GM19452 (cell line): ENCODE data around the gene GPC2.
"Not testable (repeated sequence)": the region's sequence is repeated elsewhere in the genome, so short reads cannot be mapped to it uniquely, and the experiment has no call there.

Experiments
- ATAC-seq: cut with Tn5 transposase; IDR thresholded peaks from one replicate; pipeline ENCODE4 v1.9.1; 2021; ENCODE audit not compliant: unreplicated experiment

Gene GPC2

DNA sequence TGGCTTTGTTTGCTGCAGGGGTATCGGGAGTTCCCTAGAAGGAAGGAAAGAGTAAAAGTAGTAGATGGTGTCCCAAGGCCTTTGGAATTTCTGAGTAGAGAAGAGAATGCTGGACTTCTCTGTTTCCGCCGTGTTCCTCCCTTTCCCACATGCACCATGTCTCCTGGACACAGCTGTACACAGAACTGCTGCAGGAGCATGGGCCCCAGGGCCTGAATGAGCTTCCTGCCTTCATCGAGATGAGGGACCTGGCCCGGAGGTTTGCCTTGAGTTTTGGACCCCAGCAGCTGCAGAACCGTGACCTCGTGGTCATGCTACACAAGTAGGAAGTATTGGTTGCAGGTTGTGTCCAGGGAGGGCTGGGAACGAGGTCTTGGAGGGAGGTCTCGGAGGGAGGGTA lies 27.3 kb upstream of the GPC2 start:
- no peak for ATAC-seq

DNA sequence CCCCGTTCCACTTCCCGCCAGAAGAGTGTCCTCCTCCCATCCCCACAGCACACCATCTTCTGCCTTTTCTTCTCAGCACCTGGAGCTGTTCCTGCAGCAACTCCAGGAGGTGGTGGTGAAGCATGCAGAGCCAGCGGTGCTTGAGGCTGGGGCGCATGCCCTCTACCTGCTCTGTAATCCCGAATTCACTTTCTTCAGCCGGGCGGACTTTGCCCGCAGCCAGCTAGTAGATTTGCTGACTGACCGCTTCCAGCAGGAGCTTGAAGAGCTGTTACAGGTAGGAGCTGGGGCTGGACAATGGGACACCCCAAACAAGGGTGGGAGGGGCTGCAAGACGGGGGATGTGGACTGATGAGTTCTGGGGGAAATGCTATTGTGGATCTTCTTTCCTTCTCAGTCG lies 23.5 kb upstream of the GPC2 start:
- no peak for ATAC-seq

DNA sequence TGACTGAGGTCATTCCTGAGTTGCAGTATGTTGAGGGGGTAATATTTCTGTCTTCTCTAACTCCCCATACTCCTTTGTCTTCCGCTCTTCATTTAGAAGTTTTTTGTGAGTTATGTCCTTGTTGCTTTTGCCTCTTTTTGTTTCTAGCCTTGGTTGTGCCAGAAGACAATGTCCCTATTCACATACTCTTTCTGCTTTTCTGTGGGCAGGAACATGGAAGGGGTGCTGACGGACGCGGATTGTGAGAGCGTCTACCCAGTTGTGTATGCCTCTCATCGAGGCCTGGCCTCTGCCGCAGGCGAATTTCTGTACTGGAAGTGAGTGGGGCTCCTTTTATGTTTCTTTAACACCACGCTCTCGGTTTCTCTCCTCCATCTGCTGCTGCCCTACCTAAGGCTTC lies 21.1 kb upstream of the GPC2 start:
- ATAC-seq, result no peak

DNA sequence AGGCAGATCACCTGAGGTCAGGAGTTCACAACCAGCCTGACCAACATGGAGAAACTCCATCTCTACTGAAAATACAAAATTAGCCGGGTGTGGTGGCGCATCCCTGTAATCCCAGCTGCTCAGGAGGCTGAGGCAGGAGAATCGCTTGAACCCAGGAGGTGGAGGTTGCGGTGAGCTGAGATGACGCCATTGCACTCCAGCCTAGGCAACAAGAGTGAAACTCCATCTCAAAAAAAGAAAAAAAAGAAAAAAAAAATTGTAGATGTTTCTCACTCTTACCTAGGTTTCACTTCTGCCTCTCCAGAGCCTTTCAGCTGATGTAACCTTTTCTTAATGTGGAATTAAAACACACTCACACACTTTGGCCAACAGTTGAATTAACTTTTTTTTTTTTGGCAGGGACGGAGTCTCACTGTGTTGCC lies 18.7 kb upstream of the GPC2 start:
- not testable (repeated sequence) for ATAC-seq

DNA sequence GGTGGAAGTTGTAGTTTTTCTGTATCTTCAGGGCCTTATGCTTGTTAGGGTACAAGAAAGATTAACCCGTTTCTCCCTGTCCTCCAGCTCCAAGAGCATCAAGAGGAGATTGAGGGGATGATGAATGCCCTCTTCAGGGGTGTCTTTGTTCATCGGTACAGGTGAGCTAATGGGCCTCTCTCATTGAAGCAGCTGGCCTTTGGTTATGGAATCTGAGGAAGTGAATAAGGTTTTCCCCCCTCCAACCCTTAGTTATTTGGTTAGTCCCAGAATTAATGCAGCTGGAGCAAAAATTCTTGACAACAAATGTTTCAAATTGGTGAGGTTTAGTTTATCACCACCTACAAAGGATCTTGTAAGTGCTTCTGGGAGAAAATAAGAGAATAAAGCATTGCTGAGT lies 18.0 kb upstream of the GPC2 start:
- ATAC-seq, result no peak

DNA sequence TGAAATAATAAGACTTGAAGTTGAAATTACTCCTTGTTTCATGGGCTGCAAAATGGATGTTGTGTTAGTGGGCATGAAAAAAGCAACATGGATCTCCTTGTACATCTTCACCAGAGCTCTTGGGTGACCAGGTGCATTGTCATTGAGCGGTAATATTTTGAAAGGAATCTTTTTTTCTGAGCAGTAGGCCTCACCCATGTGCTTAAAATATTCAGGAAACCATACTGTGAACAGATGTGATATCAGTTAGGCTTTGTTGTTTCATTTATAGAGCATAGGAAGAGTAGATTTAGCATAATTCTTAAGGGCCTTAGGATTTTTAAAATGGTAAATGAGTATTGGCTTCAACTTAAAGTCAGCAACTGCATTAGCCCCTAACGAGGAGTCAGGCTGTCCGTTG lies 15.8 kb upstream of the GPC2 start:
- ATAC-seq, result no peak

DNA sequence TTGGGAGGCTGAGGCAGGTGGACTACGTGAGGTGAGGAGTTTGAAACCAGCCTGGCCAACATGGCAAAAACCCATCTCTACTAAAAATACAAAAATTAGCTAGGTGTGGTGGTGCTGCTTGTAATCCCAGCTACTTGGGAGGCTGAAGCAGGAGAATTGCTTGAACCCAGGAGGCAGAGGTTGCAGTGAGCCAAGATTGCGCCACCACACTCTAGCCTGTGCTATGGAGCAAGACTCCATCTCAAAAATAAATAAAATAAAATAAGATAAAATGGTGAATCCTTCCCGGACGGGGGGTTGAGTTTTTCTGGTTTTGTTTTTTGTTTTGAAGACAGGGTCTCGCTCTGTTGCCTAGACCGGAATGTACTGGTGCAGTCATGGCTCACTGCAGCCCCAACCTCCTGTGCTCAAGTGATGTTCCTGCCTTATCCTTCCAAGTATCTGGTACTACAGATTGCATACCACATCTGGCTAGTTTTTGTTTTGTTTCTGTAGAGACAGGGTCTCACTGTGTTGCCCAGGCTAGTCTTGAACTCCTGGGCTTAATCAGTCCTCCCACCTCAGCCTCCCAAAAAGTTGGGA lies 15.2 kb upstream of the GPC2 start:
- not testable (repeated sequence) for ATAC-seq

DNA sequence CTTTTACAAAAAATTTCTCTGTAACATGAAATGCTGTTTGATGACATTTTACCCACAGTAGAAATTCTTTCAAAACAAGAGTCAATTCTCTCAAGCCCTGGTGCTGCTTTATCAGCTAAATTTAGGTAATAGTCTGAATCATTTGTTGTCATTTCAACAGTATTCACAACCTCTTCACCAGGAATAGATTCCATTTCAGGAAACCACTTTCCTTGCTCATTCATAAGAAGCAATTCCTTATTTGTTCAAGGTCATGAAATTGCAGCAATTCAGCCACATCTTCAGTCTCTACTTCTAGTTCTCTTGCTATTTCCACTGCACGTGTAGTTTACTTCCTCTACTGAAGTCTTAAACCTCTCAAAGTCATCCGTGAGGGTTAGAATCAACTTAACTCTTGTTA lies 14.6 kb upstream of the GPC2 start:
- ATAC-seq, result no peak

DNA sequence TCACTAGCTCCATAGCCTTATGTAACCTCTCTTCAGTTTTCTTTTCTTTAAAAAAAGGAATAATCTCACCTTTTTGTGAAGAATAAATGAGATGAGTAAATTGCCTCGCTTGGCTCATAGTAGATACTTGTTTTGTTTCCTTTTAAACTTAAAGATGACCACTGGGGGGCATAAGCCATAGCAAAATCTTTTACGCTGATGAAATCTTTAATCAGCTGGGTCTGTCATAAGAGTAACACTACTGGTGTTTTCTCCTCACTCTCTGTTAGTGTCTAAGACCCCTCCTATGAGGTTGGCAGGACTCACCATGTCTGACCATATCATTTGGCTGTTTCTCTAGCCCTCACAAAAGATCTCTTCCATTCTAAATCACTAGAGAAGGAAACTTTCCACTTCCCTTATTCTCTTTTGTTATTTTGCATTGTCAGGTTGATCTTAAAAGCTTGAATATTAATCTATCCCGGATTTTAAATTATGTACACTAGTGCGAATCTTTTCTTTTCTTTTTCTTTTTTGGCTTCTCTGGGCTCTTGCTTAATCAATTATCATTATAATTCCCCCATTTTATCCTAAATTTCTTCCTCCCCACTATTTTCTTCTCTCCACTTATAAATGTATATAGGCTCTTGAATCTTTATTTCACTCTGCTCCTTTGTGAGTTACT lies 13.0 kb upstream of the GPC2 start:
- no peak for ATAC-seq

DNA sequence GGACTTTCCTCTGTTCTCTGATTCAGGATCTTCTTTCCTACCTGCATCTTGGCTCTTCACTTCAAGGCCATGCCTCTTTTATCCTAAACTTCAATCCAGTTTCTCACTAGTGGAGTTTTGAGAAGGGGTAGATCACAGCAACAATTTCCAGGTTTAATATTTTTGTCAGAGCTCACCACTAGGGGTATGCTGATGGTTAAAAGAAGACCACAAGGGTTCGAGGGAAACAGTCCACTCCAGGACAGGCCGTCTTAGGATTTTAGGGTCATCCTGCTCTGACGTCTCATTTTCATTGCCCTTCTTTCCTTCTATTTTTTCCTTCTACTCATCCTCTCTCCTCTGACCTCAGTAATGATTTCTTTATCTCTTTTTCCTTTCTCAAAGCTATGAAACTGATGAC lies 11.9 kb upstream of the GPC2 start:
- ATAC-seq, result no peak

DNA sequence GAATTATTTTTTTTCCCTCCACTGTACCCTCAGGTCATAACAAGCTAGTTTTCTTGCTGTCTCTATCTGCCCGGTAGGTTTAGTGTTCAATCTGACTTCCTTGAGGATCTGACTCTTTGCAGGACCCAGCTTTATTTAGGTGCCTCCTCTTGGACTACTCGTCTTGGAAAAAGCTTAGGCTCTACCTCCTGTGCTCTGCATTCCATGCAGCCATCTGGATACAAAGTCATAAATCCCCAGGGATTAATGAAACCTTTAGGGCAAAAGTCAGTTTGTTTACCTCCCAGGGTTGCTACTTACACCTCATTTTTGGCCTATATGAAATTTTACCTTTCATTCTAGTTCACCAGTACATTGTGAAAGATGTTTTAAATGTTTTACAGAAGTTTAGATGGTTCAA lies 8.5 kb upstream of the GPC2 start:
- ATAC-seq, result no peak

DNA sequence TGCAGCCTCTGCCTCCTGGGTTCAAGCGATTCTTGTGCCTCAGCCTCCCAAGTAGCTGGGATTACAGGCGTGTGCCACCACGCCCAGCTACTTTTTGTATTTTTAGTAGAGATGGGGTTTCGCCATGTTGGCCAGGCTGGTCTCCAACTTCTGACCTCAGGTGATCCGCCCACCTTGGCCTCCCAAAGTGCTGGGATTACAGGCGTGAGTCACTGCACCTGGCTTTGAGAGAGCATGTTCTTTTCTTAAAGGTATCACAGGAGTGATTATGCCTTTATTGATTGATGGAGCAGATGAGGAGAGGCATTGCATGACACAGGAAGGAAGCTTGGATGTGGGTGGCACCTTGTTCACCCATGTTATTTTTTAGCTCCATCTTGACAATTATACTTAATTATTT lies 5.9 kb upstream of the GPC2 start:
- not testable (repeated sequence) for ATAC-seq

DNA sequence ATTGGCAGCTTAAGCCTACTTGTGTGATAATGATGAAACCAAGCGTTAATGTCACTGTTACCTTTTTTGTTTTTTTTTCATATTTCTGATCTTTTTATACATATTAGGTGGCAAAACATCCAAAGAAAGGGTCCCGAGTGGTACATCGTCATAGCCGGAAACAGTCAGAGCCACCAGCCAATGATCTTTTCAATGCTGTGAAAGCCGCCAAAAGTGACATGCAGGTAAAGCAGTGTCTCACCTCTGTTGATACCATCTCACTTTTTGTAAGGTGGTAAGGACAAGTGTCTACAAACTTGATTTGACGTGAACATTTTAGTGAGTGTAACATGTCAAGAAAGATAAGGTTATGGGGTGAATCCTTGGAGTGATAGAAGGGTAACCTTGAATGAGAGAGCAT lies 5.4 kb upstream of the GPC2 start:
- not testable (repeated sequence) for ATAC-seq

DNA sequence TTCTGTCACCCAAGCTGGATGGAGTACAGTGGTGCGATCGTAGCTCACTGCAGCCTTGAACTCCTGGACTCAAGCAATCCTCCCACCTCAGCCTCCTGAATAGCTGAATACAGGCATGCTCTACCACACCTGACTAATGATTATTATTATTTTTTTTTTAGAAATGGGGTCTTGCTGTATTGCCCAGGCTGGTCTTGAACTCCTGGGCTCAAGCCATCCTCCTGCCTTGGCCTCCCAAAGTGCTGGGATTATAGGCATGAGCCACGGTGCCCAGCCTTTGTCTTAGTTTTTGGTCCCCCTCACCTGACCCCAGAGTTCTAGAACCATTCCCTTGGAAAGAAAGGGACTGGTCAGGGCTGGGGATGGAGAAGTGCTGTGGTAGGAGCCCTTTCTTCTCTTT lies 2.9 kb upstream of the GPC2 start:
- not testable (repeated sequence) for ATAC-seq

DNA sequence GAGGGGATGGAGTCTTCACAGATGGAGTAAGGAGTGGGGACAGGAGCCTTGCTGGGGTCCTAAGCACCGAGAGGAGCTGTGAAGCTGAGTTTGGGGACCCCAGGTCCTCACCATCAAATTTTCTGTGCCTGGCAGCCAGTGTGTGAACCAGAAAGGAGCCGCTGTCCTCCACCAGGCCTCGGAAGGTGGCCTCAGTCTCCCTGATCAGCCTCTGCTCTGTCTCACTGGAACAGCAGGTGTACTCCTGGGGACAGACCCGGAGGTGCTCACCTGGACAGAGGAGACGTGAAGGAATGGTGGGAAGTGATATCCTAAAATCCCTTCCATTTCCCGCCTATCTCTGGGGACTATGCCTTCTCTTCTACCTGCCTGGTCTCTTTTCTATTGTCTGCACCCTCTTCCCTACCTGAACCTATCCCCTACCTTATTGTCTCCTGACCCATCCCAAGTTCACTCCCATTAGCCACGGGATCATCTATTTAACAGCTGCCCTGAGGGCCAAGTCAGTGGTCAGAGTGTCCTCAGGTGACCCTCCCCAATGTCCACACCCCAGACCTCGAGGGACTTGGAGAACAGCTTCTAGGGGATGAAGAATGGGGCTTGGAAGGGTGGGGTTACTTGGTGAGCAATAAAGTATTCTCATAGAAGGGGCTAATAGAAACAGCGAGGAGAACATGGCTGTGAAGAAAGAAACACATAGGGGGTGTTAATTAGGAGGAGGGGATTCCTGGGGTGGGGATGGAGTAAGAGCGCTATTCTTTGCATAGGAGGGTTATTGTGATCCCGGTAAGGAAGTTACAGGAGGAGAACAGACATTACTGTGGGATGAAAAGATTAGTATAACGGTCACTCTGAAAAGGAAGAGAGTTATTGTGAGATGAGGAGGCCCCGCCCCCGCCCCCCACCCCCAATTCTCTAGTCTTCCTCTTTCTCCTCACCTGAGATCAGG lies 811 bp downstream of the GPC2 start:
- ATAC-seq, result no peak

DNA sequence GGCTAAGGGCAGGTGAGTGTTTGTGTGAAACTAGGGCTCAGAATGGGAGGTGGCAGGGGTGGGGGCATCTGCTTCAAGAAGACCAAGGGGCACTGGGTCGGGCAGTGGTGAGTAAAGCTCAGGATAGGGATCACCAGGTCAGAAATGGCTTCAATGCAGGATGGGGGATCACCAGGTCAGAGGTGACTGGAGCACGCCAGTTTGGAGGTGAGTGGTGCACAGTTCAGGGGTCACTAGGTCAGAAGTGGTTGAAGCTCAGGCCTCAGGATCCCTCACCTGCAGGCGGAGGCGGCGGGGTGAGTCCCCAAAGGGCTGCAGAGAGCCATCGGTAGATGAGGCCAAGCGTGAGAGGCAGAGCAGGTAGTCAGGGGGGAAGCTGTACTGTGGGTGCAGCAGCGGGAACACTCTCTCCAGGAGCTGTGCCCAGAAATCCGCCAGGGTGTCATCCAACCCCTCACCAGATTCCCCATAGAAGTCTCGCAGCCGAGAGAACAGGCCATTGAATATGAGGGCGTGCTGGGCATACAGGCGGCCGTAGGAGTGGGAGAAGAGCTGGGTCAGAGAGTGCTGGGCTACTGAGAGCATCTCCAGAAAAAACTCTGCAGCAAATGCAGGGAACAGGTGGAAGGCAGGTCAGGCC lies 1.8 kb downstream of the GPC2 start:
- no peak for ATAC-seq

DNA sequence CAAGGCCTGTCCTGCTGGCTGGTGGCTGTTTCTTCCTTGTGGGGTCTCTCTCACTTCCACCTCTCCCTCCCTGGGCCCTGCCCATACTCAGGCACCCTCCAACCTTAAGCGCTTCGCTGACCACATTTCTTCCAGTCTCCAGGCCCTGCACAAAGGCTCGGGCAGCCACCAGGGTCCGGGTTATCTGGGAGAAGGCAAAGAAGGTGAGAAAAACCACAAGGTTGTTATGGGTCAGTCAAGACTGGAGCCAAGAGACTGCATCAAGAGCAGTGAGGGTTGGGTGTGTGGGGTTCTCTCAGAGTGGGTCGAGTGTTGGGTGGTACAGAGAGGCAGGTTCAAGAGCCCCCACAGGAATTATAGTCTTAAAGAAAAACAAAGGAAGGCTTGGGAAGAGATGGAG lies 2.6 kb downstream of the GPC2 start:
- no peak for ATAC-seq

DNA sequence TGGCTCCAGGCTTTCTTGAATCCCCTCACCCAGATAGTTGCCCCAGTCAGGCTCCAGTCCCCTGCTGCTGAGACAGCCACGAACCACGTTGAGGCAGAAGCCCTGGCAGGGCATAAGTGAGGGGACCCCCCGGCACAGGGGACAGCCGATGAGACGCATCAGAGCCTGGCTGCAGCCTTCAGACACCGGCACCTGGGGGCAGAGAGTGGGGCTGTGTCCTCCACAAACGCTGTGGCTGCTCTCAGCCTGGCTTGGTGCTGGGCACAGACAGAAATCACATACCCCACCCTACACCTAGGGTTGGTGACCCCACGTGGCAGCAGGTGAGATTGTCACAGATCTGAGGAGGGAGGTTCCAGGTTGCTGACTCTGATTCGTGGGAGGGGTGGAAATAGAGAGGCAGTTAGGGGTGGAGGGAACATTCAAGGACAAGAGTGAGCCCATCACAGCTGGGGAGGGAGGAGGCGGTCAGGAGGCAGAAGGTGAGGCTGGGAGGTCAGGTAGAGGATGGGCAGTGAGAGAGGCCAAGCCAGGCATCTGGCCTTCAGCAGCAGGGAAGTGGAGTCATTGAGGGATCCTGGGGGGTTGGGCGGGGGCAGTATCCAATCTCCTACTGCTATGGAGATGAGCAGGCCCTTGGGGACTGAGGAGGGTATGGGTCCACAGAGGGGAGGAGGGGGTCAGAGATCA lies 3.2 kb downstream of the GPC2 start:
- ATAC-seq, result no peak

DNA sequence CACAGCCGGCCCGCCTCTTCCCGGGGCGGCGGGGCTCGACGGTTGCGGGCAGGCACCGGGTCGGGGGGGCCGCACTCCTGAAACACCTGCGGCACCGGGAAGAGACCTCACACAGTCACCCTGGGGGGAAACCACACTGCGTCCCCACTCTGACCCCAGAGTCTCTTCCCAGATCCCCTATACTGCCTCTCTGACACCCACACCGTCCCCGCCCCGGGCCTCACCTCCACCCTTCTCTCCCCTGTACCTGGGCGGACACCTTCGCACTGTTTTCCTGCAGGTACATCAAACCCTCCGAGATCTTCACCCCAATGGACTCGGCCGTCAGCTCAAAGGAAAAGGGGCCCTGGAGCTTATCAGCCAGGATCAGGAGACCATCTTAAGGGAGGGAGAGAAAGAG lies 5.3 kb downstream of the GPC2 start:
- no peak for ATAC-seq

DNA sequence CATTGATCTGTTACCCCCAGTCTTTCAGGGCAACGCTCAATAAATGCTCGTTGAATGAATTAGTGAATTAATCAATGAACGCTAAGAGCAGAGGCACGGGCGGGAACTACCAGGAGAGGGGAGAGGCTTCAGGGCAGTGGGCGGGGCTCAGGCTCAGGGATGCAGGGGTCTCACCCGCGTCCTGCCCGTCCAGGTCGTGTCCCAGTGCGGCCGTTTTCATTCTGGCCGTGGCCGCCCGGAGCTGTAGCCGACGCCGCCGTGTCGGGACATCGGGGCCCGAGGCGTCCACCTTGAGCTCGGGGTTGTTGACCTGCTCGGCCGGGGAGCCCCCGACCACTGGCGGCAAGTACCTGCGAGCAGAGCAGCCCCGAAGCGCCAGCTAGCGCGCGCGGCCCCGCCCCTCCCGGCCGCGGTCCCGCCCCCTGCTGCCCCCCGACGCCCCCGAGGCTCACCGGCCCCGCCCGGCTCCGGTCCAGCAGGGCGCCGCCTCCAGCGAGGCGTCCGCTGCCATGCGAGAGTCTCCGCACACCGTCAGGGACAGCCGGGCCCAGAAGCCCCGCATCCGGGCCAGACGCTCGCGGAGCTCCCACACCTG lies 6.0 kb downstream of the GPC2 start:
- ATAC-seq, result no peak
